ENCODE data around the gene MAP2.

MAP2 gene

DNA sequence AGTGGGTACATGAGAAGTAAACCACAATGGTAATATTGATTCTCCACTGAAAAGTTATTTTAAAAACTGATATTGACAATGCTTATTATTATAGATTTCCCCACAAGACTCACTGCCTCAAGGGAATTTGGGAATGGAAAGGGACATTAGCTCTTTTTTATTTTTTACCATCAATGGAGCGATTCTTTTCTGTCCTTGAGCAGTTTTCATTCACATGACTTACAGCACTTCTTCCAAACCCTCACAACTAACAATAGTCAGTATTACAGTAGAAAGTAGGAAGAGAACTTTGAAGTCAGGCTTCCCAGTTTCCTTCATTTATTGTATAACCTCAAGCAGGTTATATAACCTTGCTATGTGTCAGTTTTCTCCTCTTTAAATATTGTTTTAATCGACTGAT, 343.5 kb downstream of the MAP2 start:
- Histone ChIP-seq H3K27ac (no peak overlapping the region), H3K9me3 (no peaks in the 10 kb centered on the region), H3K4me1 (peaks cover 0 to 10% (median 10%) of the 10 kb centered on the region in 4 donors), H3K4me3 (no peak overlapping the region), H3K36me3 (no peaks in the 10 kb centered on the region), H3K27me3 (peaks cover 0 to 19% of the 10 kb centered on the region in 2 donors)
- intact Hi-C loops (cut with DNase I; ENCODE audit: low total_unique reads), result no loop called here
- no peak for DNase-seq
- TF ChIP-seq CTCF (IDR thresholded peaks at IDR 0.05), result no peak

- Histone ChIP-seq H3K27ac (no peak overlapping the region), H3K4me3 (no peak overlapping the region), H3K4me1 (peaks cover 0 to 10% (median 10%) of the 10 kb centered on the region in 4 donors), H3K36me3 (no peaks in the 10 kb centered on the region), H3K9me3 (no peaks in the 10 kb centered on the region), H3K27me3 (peaks cover 0 to 19% of the 10 kb centered on the region in 2 donors)
- intact Hi-C loops (cut with DNase I; ENCODE audit: low total_unique reads), result no loop called here
- no peak for TF ChIP-seq CTCF (IDR thresholded peaks at IDR 0.05)
- DNase-seq, result no peak
Measured at GRCh38 chr2:209768557-209768956, 344.7 kb downstream of the MAP2 start.

- H3K36me3 ChIP-seq, result no peaks in the 10 kb centered on the region
- H3K27ac ChIP-seq, result no peak within 1 kb of the TSS
- intact Hi-C loops (cut with DNase I; ENCODE audit: low total_unique reads), result no loop called here
- peaks cover 0 to 19% of the 10 kb centered on the region in 2 donors for H3K27me3 ChIP-seq
- TF ChIP-seq CTCF (IDR thresholded peaks at IDR 0.05), result no peak
- H3K9me3 ChIP-seq, result no peaks in the 10 kb centered on the region
- H3K4me1 ChIP-seq, result peaks cover 0 to 10% (median 10%) of the 10 kb centered on the region in 4 donors
- H3K4me3 ChIP-seq, result peak within 1 kb of the TSS in 1 of 2 donors; percentile 39
- DNase-seq, result peak; percentile 30 to 67
Measured at GRCh38 chr2:209771474-209772289, 347.8 kb downstream of the MAP2 start, which contains the start of gene UNC80. Gene UNC80 (plus strand): TSS chr2:209771832. CDS start chr2:209772073, 241 bp downstream.

- Histone ChIP-seq H3K4me1 (peaks cover 0 to 10% (median 10%) of the 10 kb centered on the region in 4 donors), H3K36me3 (no peaks in the 10 kb centered on the region), H3K4me3 (no peak overlapping the region), H3K27ac (no peak overlapping the region), H3K27me3 (peaks cover 0 to 23% of the 10 kb centered on the region in 2 donors), H3K9me3 (no peaks in the 10 kb centered on the region)
- TF ChIP-seq CTCF (IDR thresholded peaks at IDR 0.05), result no peak
- DNase-seq, result no peak
- intact Hi-C loops (cut with DNase I; ENCODE audit: low total_unique reads), result no loop called here
Measured at GRCh38 chr2:209772290-209772685, 348.4 kb downstream of the MAP2 start.

DNA sequence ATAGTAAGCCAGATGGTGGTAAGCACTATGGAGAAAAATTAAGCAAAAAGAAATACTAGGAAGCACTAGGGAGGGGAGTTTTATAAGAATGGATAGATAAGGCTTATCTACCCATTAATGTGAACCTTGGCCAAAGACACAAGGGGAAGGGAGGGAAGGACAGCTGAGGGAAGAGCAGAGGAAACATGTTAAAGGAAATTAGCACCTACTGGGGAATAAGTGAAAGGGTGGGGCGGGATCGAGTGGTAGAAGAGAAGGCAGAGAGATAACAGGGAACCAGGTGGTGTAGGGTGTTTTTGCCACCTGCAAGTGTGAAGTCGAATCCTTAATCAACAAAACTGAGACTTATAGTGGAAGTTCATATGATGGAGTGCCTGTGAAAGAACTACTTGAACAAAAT, 349.5 kb downstream of the MAP2 start:
- Histone ChIP-seq H3K9me3 (no peaks in the 10 kb centered on the region), H3K27me3 (peaks cover 0 to 23% of the 10 kb centered on the region in 2 donors), H3K4me1 (peaks cover 0 to 10% (median 10%) of the 10 kb centered on the region in 4 donors), H3K36me3 (no peaks in the 10 kb centered on the region), H3K27ac (no peak overlapping the region), H3K4me3 (no peak overlapping the region)
- no peak for DNase-seq
- intact Hi-C loops (cut with DNase I; ENCODE audit: low total_unique reads), result no loop called here
- no peak for TF ChIP-seq CTCF (IDR thresholded peaks at IDR 0.05)
